ENCODE results near the gene THBS4. TPM values are rescaled to one million over a fixed set of nuclear protein-coding genes. Genes with fewer than 3 reads are reported as not detected.

Gene THBS4
- total and polyA plus RNA-seq, 9 of the 15 experiments (the other 6 are each of a cell fraction or from before 2014, with no cell fraction given): 0.07 to 0.08 TPM; not detected in 7

DNA sequence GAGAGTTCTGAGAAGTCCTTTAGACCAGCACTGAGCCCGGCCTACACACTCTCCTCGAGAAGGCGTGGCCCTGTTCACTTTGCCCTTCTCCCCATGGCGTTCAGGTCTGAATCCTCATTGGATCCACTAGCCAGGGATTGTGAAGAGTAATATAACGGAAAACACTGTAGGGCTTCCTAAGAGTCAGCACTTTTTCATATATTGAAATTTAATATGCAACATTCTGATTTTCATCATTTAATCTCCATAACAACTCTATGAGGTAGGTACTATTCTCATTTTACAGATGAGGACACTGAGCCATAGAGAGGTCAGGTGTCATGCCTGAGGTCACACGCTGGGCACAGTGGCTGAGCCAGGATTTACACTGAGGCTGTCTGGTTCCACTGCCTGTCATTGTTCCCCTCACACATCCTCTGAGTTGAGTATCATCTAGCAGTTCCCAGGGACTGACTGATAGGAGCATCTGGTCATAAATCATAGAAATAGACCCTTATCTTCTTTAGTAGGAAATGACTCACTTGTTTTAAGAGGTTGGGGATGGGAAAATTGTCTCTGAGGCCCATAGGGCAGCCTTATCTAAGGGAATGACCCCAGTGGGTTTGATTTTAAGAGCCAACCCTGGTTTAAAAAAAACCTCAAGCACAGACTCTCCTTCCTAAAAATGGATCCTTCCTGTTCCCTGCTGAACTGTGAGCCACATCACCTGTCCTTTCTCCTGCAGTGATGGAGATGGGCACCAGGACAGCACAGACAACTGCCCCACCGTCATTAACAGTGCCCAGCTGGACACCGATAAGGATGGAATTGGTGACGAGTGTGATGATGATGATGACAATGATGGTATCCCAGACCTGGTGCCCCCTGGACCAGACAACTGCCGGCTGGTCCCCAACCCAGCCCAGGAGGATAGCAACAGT lies 41.2 kb downstream of the THBS4 start (continued):
- TF ChIP-seq HDAC2 (IDR thresholded peaks at IDR 0.05): peak; percentile 83; the same call in 1 of the 2 replicates
- peak; percentile 67; the same call in 1 of the 2 replicates for TF ChIP-seq TEAD4 (IDR thresholded peaks at IDR 0.05; ENCODE audit: low read length)
- no peak for TF ChIP-seq TEAD4 (CRISPR knock-in tag; IDR thresholded peaks at IDR 0.05; ENCODE audit: borderline replicate concordance)
- TF ChIP-seq SRSF3 (IDR thresholded peaks at IDR 0.05; ENCODE audit: insufficient read depth, low read length): no peak
- 0 out of 2 replicates have a peak, but pooled peaks have one; percentile 39 for TF ChIP-seq SMARCC2 (IDR thresholded peaks at IDR 0.05; ENCODE audit: low read depth)
- TF ChIP-seq U2AF1 (optimal IDR thresholded peaks at IDR 0.05; ENCODE audit: low read depth, low read length): no peak
- no peak for TF ChIP-seq NR1H2 (CRISPR knock-in tag; IDR thresholded peaks at IDR 0.05)
- no peak for TF ChIP-seq ZNF253 (CRISPR knock-in tag; conservative IDR thresholded peaks at IDR 0.05)
- TF ChIP-seq HMG20A (CRISPR knock-in tag; conservative IDR thresholded peaks at IDR 0.05): 0 out of 2 replicates have a peak, but pooled peaks have one; percentile 48
- no peak for TF ChIP-seq SIX5 (IDR thresholded peaks at IDR 0.05; ENCODE audit: borderline replicate concordance in 1 of 2, insufficient read depth in 1 of 2, low read depth in 1 of 2, low read length in 2 of 2)
- TF ChIP-seq, protein P1, sequence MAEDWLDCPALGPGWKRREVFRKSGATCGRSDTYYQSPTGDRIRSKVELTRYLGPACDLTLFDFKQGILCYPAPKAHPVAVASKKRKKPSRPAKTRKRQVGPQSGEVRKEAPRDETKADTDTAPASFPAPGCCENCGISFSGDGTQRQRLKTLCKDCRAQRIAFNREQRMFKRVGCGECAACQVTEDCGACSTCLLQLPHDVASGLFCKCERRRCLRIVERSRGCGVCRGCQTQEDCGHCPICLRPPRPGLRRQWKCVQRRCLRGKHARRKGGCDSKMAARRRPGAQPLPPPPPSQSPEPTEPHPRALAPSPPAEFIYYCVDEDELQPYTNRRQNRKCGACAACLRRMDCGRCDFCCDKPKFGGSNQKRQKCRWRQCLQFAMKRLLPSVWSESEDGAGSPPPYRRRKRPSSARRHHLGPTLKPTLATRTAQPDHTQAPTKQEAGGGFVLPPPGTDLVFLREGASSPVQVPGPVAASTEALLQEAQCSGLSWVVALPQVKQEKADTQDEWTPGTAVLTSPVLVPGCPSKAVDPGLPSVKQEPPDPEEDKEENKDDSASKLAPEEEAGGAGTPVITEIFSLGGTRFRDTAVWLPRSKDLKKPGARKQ (CRISPR knock-in tag; IDR thresholded peaks at IDR 0.05): no peak
- no peak for TF ChIP-seq TAF15 (IDR thresholded peaks at IDR 0.05; ENCODE audit: low read depth, low read length)
- no peak for TF ChIP-seq ZNF589 (CRISPR knock-in tag; IDR thresholded peaks at IDR 0.05; ENCODE audit: low read depth)
- TF ChIP-seq, protein P2, sequence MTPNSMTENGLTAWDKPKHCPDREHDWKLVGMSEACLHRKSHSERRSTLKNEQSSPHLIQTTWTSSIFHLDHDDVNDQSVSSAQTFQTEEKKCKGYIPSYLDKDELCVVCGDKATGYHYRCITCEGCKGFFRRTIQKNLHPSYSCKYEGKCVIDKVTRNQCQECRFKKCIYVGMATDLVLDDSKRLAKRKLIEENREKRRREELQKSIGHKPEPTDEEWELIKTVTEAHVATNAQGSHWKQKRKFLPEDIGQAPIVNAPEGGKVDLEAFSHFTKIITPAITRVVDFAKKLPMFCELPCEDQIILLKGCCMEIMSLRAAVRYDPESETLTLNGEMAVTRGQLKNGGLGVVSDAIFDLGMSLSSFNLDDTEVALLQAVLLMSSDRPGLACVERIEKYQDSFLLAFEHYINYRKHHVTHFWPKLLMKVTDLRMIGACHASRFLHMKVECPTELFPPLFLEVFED (CRISPR knock-in tag; conservative IDR thresholded peaks at IDR 0.05): no peak
- TF ChIP-seq ZNF311 (CRISPR knock-in tag; IDR thresholded peaks at IDR 0.05): no peak
- no peak for TF ChIP-seq RBM15 (IDR thresholded peaks at IDR 0.05; ENCODE audit: insufficient read depth, low read length)
- TF ChIP-seq DIDO1 (tag; IDR thresholded peaks at IDR 0.05; ENCODE audit: low read depth): no peak
- TF ChIP-seq SRSF1 (IDR thresholded peaks at IDR 0.05; ENCODE audit: low read depth, low read length): no peak
- 0 out of 2 replicates have a peak, but pooled peaks have one; percentile 24 for TF ChIP-seq SMAD3 (CRISPR knock-in tag; conservative IDR thresholded peaks at IDR 0.05)
- TF ChIP-seq ATF7 (IDR thresholded peaks at IDR 0.05): peak; percentile 40; the same call in 1 of the 2 replicates
- TF ChIP-seq ZFX (CRISPR knock-in tag; IDR thresholded peaks at IDR 0.05): no peak
- TF ChIP-seq ZNF124 (CRISPR knock-in tag; IDR thresholded peaks at IDR 0.05): no peak
- no peak for TF ChIP-seq ZFPM2 (CRISPR knock-in tag; IDR thresholded peaks at IDR 0.05)
- TF ChIP-seq DACH1 (IDR thresholded peaks at IDR 0.05; ENCODE audit: partially characterized antibody): no peak
- TF ChIP-seq, protein P3, sequence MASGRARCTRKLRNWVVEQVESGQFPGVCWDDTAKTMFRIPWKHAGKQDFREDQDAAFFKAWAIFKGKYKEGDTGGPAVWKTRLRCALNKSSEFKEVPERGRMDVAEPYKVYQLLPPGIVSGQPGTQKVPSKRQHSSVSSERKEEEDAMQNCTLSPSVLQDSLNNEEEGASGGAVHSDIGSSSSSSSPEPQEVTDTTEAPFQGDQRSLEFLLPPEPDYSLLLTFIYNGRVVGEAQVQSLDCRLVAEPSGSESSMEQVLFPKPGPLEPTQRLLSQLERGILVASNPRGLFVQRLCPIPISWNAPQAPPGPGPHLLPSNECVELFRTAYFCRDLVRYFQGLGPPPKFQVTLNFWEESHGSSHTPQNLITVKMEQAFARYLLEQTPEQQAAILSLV (tag; IDR thresholded peaks at IDR 0.05): no peak
